ENCODE results near the gene TMEM212. TPM values are rescaled to one million over a fixed set of nuclear protein-coding genes. Genes with fewer than 3 reads are reported as not detected.

The TMEM212 gene
- total and polyA plus RNA-seq, 2 of the 13 experiments (the other 11 are each of a cell fraction or from before 2014, with no cell fraction given), result not detected

DNA sequence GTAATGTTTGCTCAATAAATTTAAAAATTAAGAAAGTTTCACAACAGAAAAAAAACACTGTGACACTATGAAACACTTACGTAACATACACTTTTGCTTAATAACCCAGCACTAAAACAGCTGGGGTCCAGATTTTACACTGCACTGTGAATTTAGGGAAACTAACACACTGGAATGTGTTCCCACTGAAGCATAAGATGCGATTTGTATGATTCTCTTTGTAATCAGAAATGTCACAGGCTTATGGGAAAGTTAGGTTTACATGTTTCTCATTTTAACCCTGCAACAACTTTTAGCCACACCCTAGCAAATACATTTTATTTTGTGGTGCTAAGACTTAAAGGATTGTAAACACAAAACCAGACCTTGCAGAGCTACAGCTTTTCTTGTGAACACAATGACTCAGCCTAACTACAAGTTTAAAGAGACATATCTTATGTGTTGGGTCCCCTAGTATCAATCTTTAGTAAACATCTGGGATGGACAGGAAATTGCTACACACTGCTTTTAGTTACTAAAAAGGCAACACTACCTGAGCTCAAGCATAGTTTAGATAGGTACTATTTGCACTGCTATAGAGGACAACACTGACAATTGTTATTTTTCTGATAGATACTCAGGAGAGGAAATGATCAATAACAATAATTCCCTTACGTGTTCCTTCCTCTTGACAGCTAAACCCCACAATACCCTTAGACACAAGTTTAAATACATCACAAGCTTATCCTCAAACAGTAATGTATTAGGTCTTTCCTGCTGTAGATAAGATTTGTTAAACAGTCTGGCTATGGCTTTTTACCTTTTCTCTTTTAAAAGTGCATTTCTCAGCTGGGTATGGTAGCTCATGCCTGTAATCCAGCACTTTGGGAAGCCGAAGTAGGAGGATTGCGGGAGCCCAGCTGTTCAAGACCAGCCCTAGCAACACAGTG, 36.7 kb upstream of the TMEM212 start (continued):
- TF ChIP-seq, protein P1, sequence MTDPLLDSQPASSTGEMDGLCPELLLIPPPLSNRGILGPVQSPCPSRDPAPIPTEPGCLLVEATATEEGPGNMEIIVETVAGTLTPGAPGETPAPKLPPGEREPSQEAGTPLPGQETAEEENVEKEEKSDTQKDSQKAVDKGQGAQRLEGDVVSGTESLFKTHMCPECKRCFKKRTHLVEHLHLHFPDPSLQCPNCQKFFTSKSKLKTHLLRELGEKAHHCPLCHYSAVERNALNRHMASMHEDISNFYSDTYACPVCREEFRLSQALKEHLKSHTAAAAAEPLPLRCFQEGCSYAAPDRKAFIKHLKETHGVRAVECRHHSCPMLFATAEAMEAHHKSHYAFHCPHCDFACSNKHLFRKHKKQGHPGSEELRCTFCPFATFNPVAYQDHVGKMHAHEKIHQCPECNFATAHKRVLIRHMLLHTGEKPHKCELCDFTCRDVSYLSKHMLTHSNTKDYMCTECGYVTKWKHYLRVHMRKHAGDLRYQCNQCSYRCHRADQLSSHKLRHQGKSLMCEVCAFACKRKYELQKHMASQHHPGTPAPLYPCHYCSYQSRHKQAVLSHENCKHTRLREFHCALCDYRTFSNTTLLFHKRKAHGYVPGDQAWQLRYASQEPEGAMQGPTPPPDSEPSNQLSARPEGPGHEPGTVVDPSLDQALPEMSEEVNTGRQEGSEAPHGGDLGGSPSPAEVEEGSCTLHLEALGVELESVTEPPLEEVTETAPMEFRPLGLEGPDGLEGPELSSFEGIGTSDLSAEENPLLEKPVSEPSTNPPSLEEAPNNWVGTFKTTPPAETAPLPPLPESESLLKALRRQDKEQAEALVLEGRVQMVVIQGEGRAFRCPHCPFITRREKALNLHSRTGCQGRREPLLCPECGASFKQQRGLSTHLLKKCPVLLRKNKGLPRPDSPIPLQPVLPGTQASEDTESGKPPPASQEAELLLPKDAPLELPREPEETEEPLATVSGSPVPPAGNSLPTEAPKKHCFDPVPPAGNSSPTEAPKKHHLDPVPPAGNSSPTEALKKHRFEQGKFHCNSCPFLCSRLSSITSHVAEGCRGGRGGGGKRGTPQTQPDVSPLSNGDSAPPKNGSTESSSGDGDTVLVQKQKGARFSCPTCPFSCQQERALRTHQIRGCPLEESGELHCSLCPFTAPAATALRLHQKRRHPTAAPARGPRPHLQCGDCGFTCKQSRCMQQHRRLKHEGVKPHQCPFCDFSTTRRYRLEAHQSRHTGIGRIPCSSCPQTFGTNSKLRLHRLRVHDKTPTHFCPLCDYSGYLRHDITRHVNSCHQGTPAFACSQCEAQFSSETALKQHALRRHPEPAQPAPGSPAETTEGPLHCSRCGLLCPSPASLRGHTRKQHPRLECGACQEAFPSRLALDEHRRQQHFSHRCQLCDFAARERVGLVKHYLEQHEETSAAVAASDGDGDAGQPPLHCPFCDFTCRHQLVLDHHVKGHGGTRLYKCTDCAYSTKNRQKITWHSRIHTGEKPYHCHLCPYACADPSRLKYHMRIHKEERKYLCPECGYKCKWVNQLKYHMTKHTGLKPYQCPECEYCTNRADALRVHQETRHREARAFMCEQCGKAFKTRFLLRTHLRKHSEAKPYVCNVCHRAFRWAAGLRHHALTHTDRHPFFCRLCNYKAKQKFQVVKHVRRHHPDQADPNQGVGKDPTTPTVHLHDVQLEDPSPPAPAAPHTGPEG (CRISPR knock-in tag; IDR thresholded peaks at IDR 0.05), result no peak
- TF ChIP-seq RERE (CRISPR knock-in tag; IDR thresholded peaks at IDR 0.05; ENCODE audit: low read depth) (peak; percentile 97), ARNTL (CRISPR knock-in tag; IDR thresholded peaks at IDR 0.05) (peak; percentile 71; the same call in 1 of the 2 replicates), KLF6 (CRISPR knock-in tag; IDR thresholded peaks at IDR 0.05) (peak; percentile 70; the same call in 1 of the 2 replicates), ZNF614 (CRISPR knock-in tag; IDR thresholded peaks at IDR 0.05; ENCODE audit: borderline replicate concordance) (peak; percentile 78; the same call in 1 of the 2 replicates), BRD4 (CRISPR knock-in tag; IDR thresholded peaks at IDR 0.05) (no peak), CREM (IDR thresholded peaks at IDR 0.05) (peak; percentile 95), CREM (CRISPR knock-in tag; IDR thresholded peaks at IDR 0.05) (no peak), MAFK (conservative IDR thresholded peaks at IDR 0.05 in 1 of 2, IDR thresholded peaks at IDR 0.05 in 1 of 2; ENCODE audit: low read length in 2 of 2) (peak; percentile 30 to 72; a peak in 3 of 4 replicates), LCORL (IDR thresholded peaks at IDR 0.05) (no peak; the same call in 1 of the 2 replicates), LCORL (CRISPR knock-in tag; IDR thresholded peaks at IDR 0.05) (peak; percentile 61), ZMYM2 (CRISPR knock-in tag; IDR thresholded peaks at IDR 0.05) (no peak), KMT2A (CRISPR knock-in tag; IDR thresholded peaks at IDR 0.05) (no peak; the same call in 1 of the 2 replicates), ZNF713 (CRISPR knock-in tag; IDR thresholded peaks at IDR 0.05) (no peak), CENPBD1 (CRISPR knock-in tag; IDR thresholded peaks at IDR 0.05; ENCODE audit: borderline replicate concordance, low read depth) (no peak)
- TF ChIP-seq, protein P2, sequence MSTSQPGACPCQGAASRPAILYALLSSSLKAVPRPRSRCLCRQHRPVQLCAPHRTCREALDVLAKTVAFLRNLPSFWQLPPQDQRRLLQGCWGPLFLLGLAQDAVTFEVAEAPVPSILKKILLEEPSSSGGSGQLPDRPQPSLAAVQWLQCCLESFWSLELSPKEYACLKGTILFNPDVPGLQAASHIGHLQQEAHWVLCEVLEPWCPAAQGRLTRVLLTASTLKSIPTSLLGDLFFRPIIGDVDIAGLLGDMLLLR (CRISPR knock-in tag; IDR thresholded peaks at IDR 0.05), result no peak

Measured in HepG2 (cell line).